HUES48 (cell line): Measurements from ENCODE around the gene POLR3C.

Experiments used
- H3K27ac ChIP-seq: one replicate; pipeline ENCODE4 v1.7.0; 2013; ENCODE audit warnings: low read depth, low read length, inconsistent platforms
- H3K27me3 ChIP-seq: 2 replicates; pipeline ENCODE4 v1.6.1; 2013; ENCODE audit warnings: mild to moderate bottlenecking, low read length; ENCODE audit not compliant: control insufficient read depth, insufficient read depth
- H3K36me3 ChIP-seq: 2 replicates; pipeline ENCODE4 v1.6.1; 2013; ENCODE audit warnings: low read length; ENCODE audit not compliant: control insufficient read depth, insufficient read depth
- H3K4me1 ChIP-seq: 2 replicates; pipeline ENCODE4 v1.6.1; 2013; ENCODE audit warnings: mild to moderate bottlenecking, low read length; ENCODE audit not compliant: control insufficient read depth, insufficient read depth
- H3K4me3 ChIP-seq: 2 replicates; pipeline ENCODE4 v1.5.1; 2013; ENCODE audit warnings: mild to moderate bottlenecking, low read depth, low read length
- H3K9ac ChIP-seq: 2 replicates; pipeline ENCODE4 v1.6.1; 2013; ENCODE audit warnings: mild to moderate bottlenecking, low read depth, low read length, moderate library complexity
- H3K9me3 ChIP-seq: 2 replicates; pipeline ENCODE4 v1.6.1; 2013; ENCODE audit warnings: low read length; ENCODE audit not compliant: control insufficient read depth, insufficient read depth

POLR3C gene

GRCh38 chr1:145849356-145850160, 25.6 kb downstream of the POLR3C start:
- Histone ChIP-seq H3K4me1 (peaks cover 5% of the 10 kb centered on the region; the same call in 1 of the 2 replicates), H3K9me3 (no peaks in the 10 kb centered on the region), H3K9ac (no peak overlapping the region), H3K36me3 (peaks cover 67% of the 10 kb centered on the region), H3K27me3 (0 out of 2 replicates have a peak, but pooled peaks cover 4% of the 10 kb centered on the region), H3K4me3 (no peak overlapping the region), H3K27ac (no peak overlapping the region)

GRCh38 chr1:145855426-145855948, 31.5 kb downstream of the POLR3C start:
- H3K27ac ChIP-seq = no peak overlapping the region
- peaks cover 59% of the 10 kb centered on the region for H3K36me3 ChIP-seq
- peaks cover 3% of the 10 kb centered on the region; the same call in 1 of the 2 replicates for H3K4me1 ChIP-seq
- no peak overlapping the region for H3K9ac ChIP-seq
- no peaks in the 10 kb centered on the region for H3K9me3 ChIP-seq
- no peak overlapping the region for H3K4me3 ChIP-seq
- no peaks in the 10 kb centered on the region for H3K27me3 ChIP-seq

- Histone ChIP-seq H3K9ac (no peak overlapping the region), H3K4me3 (no peak overlapping the region), H3K4me1 (peaks cover 3% of the 10 kb centered on the region; the same call in 1 of the 2 replicates), H3K9me3 (no peaks in the 10 kb centered on the region), H3K27me3 (no peaks in the 10 kb centered on the region), H3K36me3 (peaks cover 46% of the 10 kb centered on the region), H3K27ac (no peak overlapping the region)
Measured at GRCh38 chr1:145857170-145857569, 33.2 kb downstream of the POLR3C start.

DNA sequence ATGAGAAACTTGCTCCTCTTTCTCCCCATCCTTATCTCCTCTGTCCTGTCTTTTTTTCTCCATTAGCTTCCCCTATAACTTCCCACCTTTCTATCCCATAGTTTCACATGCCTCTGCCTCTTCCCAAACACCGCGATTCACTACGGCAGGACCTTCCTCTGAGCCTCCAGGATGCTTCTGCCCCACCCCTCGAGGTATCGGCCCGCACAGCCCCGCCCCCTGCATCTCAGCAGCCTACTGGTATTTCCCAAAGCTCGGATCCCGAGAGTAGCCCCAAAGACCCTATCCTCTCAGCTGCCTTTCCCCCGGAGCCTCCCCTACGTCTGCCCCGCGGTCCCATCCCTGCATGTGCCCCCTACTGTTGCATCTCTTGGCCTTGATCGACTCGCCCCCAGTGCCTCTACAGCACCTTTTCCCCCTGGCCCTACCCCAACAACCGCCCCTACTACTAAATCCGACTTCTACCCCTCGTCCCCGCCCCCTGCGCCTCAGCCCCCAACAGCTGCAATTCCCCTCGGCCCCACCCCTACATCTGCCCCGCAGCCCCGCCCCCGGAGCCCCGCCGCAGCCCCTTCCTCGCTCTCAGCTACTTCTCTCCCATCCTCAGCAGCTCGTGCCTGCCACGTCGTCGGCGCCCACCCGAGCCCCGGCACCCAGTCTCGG, 34.4 kb downstream of the POLR3C start:
- Histone ChIP-seq H3K9ac (peak overlapping the region; percentile 72; the same call in 1 of the 2 replicates), H3K27ac (peak overlapping the region; percentile 85), H3K4me1 (peaks cover 3% of the 10 kb centered on the region; the same call in 1 of the 2 replicates), H3K4me3 (peak overlapping the region; percentile 93), H3K27me3 (no peaks in the 10 kb centered on the region), H3K9me3 (no peaks in the 10 kb centered on the region), H3K36me3 (peaks cover 35% of the 10 kb centered on the region)

DNA sequence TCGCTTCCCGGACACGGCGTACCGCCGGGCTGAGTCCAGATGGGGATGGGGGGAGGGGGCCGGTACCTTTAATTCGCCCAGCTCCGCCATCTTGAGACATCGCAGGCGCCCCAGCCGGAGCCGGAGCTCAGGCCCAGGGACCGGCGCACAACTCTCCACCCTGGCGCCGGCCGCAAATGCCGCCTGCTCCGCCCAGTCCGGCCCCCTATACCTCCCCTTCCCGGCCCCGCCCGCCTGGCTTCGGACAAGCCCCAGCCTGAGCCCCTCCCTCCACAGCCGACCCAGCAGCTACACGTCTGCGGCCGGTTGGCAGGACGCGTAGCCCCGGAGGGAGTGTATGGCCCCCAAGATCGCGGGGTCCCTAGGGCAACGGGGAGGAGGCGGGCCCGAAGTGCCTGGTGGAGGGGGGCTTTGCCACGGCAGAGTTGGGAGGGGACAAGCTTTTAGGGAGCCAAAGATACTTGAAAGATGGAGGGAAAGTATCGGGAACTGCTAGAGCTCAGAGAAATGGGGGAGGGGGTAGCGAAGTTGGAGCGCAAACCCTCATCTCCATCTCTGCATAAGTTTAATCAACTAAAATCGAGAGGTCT, 35.0 kb downstream of the POLR3C start, which contains the start of gene PIAS3:
Gene PIAS3 (minus strand): TSS at position 181 of the 590 bp plus-strand sequence. CDS start 91 bp downstream, at position 90.
- Histone ChIP-seq H3K36me3 (peaks cover 28% of the 10 kb centered on the region), H3K4me3 (peak within 1 kb of the TSS; percentile 93), H3K9me3 (no peaks in the 10 kb centered on the region), H3K27me3 (no peaks in the 10 kb centered on the region), H3K4me1 (peaks cover 3% of the 10 kb centered on the region; the same call in 1 of the 2 replicates), H3K9ac (peak within 1 kb of the TSS; percentile 72), H3K27ac (peak within 1 kb of the TSS; percentile 85)

- Histone ChIP-seq H3K27me3 (no peaks in the 10 kb centered on the region), H3K36me3 (peaks cover 23% of the 10 kb centered on the region), H3K4me3 (peak overlapping the region; percentile 93), H3K9me3 (no peaks in the 10 kb centered on the region), H3K27ac (peak overlapping the region; percentile 57), H3K4me1 (peaks cover 3% of the 10 kb centered on the region; the same call in 1 of the 2 replicates), H3K9ac (peak overlapping the region; percentile 60)
Measured at GRCh38 chr1:145859491-145860023, 35.6 kb downstream of the POLR3C start.

- Histone ChIP-seq H3K36me3 (no peaks in the 10 kb centered on the region), H3K9ac (no peak overlapping the region), H3K4me1 (peaks cover 3% of the 10 kb centered on the region; the same call in 1 of the 2 replicates), H3K27ac (no peak overlapping the region), H3K9me3 (no peaks in the 10 kb centered on the region), H3K27me3 (no peaks in the 10 kb centered on the region), H3K4me3 (no peak overlapping the region)
Measured at GRCh38 chr1:145863282-145864018, 39.5 kb downstream of the POLR3C start.

GRCh38 chr1:145868232-145868631, 44.2 kb downstream of the POLR3C start:
- no peak overlapping the region for H3K9ac ChIP-seq
- H3K36me3 ChIP-seq = no peaks in the 10 kb centered on the region
- no peaks in the 10 kb centered on the region for H3K9me3 ChIP-seq
- no peak overlapping the region for H3K27ac ChIP-seq
- H3K27me3 ChIP-seq = peaks cover 19% of the 10 kb centered on the region
- H3K4me1 ChIP-seq = peaks cover 13% of the 10 kb centered on the region
- no peak overlapping the region for H3K4me3 ChIP-seq

DNA sequence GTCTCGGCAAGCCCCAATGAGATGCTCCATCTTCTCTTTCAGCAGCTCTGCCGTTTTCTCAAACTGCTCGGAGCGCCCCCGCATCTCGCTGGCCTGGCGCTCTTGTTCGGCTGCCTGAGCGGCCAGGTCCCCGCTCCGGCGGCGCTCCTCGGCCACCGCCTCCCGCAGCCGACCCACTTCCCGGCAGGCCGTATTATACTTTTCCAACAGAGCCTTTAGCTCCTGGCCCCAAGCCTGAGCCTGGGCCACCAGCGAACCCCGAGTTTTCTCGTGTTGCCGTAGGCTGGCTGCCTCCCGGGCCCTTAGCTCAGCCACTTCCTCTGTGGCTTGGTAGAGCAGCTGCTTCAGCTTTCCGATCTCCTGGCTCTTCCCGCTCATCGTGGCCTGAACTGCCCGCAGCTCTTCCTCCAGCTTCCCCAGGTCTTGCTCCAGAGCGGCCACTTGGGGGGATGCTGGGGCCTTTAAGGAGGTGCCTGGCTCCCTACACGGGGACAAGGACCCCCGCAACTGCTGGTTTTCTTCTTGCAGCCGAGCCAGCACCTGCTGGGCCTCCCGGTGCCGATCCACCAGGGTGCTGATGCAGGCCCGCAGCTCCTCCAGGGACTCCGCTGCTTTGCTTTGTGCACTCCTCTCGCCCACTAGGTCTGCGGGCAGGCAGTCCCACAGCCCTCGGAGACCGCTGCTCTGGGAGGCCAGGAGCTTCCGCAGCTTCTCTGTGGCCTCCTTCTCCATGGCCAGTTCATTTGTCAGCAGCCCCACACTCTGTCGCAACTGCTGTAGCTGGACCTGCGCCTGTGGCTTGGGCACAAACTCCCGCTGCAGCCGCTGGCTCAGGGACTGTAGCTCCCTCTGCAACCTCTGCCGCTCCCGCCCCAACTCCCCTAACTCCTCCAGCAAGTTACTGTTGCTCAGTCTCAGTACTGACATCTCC, 48.3 kb downstream of the POLR3C start:
- Histone ChIP-seq H3K4me3 (peak overlapping the region; percentile 63), H3K4me1 (peaks cover 13% of the 10 kb centered on the region), H3K27ac (no peak overlapping the region), H3K9ac (peak overlapping the region; percentile 53; the same call in 1 of the 2 replicates), H3K27me3 (peaks cover 34% of the 10 kb centered on the region), H3K36me3 (no peaks in the 10 kb centered on the region), H3K9me3 (no peaks in the 10 kb centered on the region)
